Stimulated activated naive B cell treated with anti-CD40 and anti-IgM and Interleukin-4, amounts not matched to agents 10 μg/mL and 1 μg/mL and 100 μg/mL, for 72 hours (primary cell): Measurements from ENCODE around the gene WFDC2.
"Not testable (repeated sequence)": the region's sequence is repeated elsewhere in the genome, so short reads cannot be mapped to it uniquely, and the experiment has no call there.

ENCODE experiments used
- ATAC-seq, 2 donors: fragments of 150-1000 bp; cut with Tn5 transposase; replicated peaks; 2 replicates each; pipeline ENCODE4 v1.10.0; 2021; ENCODE audit warnings: moderate library complexity in 1 of 2
- DNase-seq: peaks from one replicate; pipeline ENCODE4 v3.0.0; 2021
- H3K27ac Mint-ChIP-seq: one replicate; pipeline ENCODE4 v1.8.0; 2022; ENCODE audit warnings: mild to moderate bottlenecking, mixed read lengths
- H3K27me3 Mint-ChIP-seq, 2 donors: one replicate each; pipeline ENCODE4 v1.8.0; 2022; ENCODE audit warnings: mixed read lengths in 2 of 2
- H3K36me3 Mint-ChIP-seq, 2 donors: one replicate each; pipeline ENCODE4 v1.8.0; 2022; ENCODE audit warnings: mixed read lengths in 2 of 2, mild to moderate bottlenecking in 1 of 2
- H3K4me1 Mint-ChIP-seq, 2 donors: one replicate each; pipeline ENCODE4 v1.8.0; 2022; ENCODE audit warnings: mixed read lengths in 2 of 2, mild to moderate bottlenecking in 1 of 2
- H3K4me3 Mint-ChIP-seq, 2 donors: one replicate each; pipeline ENCODE4 v1.8.0; 2022; ENCODE audit warnings: mild to moderate bottlenecking in 2 of 2, mixed read lengths in 2 of 2, moderate library complexity in 1 of 2
- H3K9me3 Mint-ChIP-seq, 2 donors: one replicate each; pipeline ENCODE4 v1.8.0; 2022; ENCODE audit warnings: mixed read lengths in 2 of 2, mild to moderate bottlenecking in 1 of 2

The WFDC2 gene

GRCh38 chr20:45463709-45464108 is 5.8 kb upstream of the WFDC2 start:
- DNase-seq: no peak
- peaks cover 0 to 2% of the 10 kb centered on the region in 2 donors for H3K36me3 Mint-ChIP-seq
- peaks cover 10 to 12% of the 10 kb centered on the region in 2 donors for H3K27me3 Mint-ChIP-seq
- no peak overlapping the region for H3K4me3 Mint-ChIP-seq
- ATAC-seq: no peak
- H3K4me1 Mint-ChIP-seq: peaks cover 0 to 10% of the 10 kb centered on the region in 2 donors
- no peaks in the 10 kb centered on the region for H3K9me3 Mint-ChIP-seq
- no peak overlapping the region for H3K27ac Mint-ChIP-seq

- ATAC-seq: no peak
- H3K4me3 Mint-ChIP-seq: no peak overlapping the region
- H3K9me3 Mint-ChIP-seq: no peaks in the 10 kb centered on the region
- H3K4me1 Mint-ChIP-seq: peaks cover 4 to 14% of the 10 kb centered on the region in 2 donors
- H3K27ac Mint-ChIP-seq: no peak overlapping the region
- DNase-seq: no peak
- no peaks in the 10 kb centered on the region for H3K36me3 Mint-ChIP-seq
- H3K27me3 Mint-ChIP-seq: peaks cover 15 to 26% of the 10 kb centered on the region in 2 donors
Observed at GRCh38 chr20:45465491-45466266, 3.9 kb upstream of the WFDC2 start.

GRCh38 chr20:45467172-45467571 is 2.4 kb upstream of the WFDC2 start:
- no peak for DNase-seq
- peaks cover 0 to 2% of the 10 kb centered on the region in 2 donors for H3K36me3 Mint-ChIP-seq
- H3K4me1 Mint-ChIP-seq: peaks cover 4 to 9% of the 10 kb centered on the region in 2 donors
- peaks cover 26% of the 10 kb centered on the region in 2 donors for H3K27me3 Mint-ChIP-seq
- H3K27ac Mint-ChIP-seq: no peak overlapping the region
- ATAC-seq: no peak
- peaks cover 0 to 1% of the 10 kb centered on the region in 2 donors for H3K9me3 Mint-ChIP-seq
- H3K4me3 Mint-ChIP-seq: no peak overlapping the region

- DNase-seq: no peak
- ATAC-seq: no peak
- H3K9me3 Mint-ChIP-seq: peaks cover 0 to 1% of the 10 kb centered on the region in 2 donors
- peaks cover 4 to 9% of the 10 kb centered on the region in 2 donors for H3K4me1 Mint-ChIP-seq
- H3K27ac Mint-ChIP-seq: no peak overlapping the region
- H3K4me3 Mint-ChIP-seq: no peak overlapping the region
- peaks cover 26 to 29% of the 10 kb centered on the region in 2 donors for H3K27me3 Mint-ChIP-seq
- peaks cover 0 to 2% of the 10 kb centered on the region in 2 donors for H3K36me3 Mint-ChIP-seq
Observed at GRCh38 chr20:45467861-45468260, 1.7 kb upstream of the WFDC2 start.

GRCh38 chr20:45470262-45470931 is 844 bp downstream of the WFDC2 start:
- H3K4me3 Mint-ChIP-seq: peak overlapping the region; percentile 63 to 77
- H3K9me3 Mint-ChIP-seq: peaks cover 0 to 1% of the 10 kb centered on the region in 2 donors
- peak; percentile 32 for DNase-seq
- H3K4me1 Mint-ChIP-seq: peaks cover 4 to 9% of the 10 kb centered on the region in 2 donors
- ATAC-seq: peak; percentile 81 to 82
- H3K27ac Mint-ChIP-seq: no peak overlapping the region
- H3K36me3 Mint-ChIP-seq: peaks cover 0 to 2% of the 10 kb centered on the region in 2 donors
- peaks cover 26 to 41% of the 10 kb centered on the region in 2 donors for H3K27me3 Mint-ChIP-seq

- Mint-ChIP-seq H3K27ac (no peak overlapping the region), H3K27me3 (peaks cover 26 to 41% of the 10 kb centered on the region in 2 donors), H3K9me3 (peaks cover 0 to 1% of the 10 kb centered on the region in 2 donors), H3K4me1 (peaks cover 4 to 9% of the 10 kb centered on the region in 2 donors), H3K4me3 (peak overlapping the region; percentile 44 to 77), H3K36me3 (peaks cover 0 to 2% of the 10 kb centered on the region in 2 donors)
- ATAC-seq (peak; percentile 28 to 48), DNase-seq (no peak)
Observed at GRCh38 chr20:45470937-45471336, 1.4 kb downstream of the WFDC2 start.

GRCh38 chr20:45472286-45472685 is 2.7 kb downstream of the WFDC2 start:
- peaks cover 26 to 41% of the 10 kb centered on the region in 2 donors for H3K27me3 Mint-ChIP-seq
- not testable (repeated sequence) for ATAC-seq, H3K4me1 Mint-ChIP-seq, H3K9me3 Mint-ChIP-seq, H3K36me3 Mint-ChIP-seq, H3K27ac Mint-ChIP-seq, DNase-seq, H3K4me3 Mint-ChIP-seq

- H3K4me3 Mint-ChIP-seq, DNase-seq, H3K4me1 Mint-ChIP-seq, H3K36me3 Mint-ChIP-seq, H3K27ac Mint-ChIP-seq, ATAC-seq, H3K9me3 Mint-ChIP-seq: not testable (repeated sequence)
- H3K27me3 Mint-ChIP-seq: peaks cover 38% of the 10 kb centered on the region in 2 donors
Observed at GRCh38 chr20:45477530-45478148, 8.1 kb downstream of the WFDC2 start.

- ATAC-seq (no peak), DNase-seq (no peak)
- Mint-ChIP-seq H3K4me3 (no peak overlapping the region), H3K27me3 (peaks cover 31 to 50% of the 10 kb centered on the region in 2 donors), H3K36me3 (no peaks in the 10 kb centered on the region), H3K9me3 (no peaks in the 10 kb centered on the region), H3K27ac (no peak overlapping the region), H3K4me1 (peaks cover 0 to 2% of the 10 kb centered on the region in 2 donors)
Observed at GRCh38 chr20:45479822-45480221, 10.3 kb downstream of the WFDC2 start.

- ATAC-seq (no peak), DNase-seq (no peak)
- Mint-ChIP-seq H3K4me3 (no peak overlapping the region), H3K36me3 (no peaks in the 10 kb centered on the region), H3K9me3 (no peaks in the 10 kb centered on the region), H3K4me1 (peaks cover 0 to 2% of the 10 kb centered on the region in 2 donors), H3K27ac (no peak overlapping the region), H3K27me3 (peaks cover 29 to 65% of the 10 kb centered on the region in 2 donors)
Observed at GRCh38 chr20:45484676-45485075, 15.1 kb downstream of the WFDC2 start.

GRCh38 chr20:45485388-45485787 is 15.8 kb downstream of the WFDC2 start:
- H3K4me1 Mint-ChIP-seq: peaks cover 0 to 2% of the 10 kb centered on the region in 2 donors
- no peak overlapping the region for H3K27ac Mint-ChIP-seq
- ATAC-seq: no peak
- DNase-seq: no peak
- no peaks in the 10 kb centered on the region for H3K36me3 Mint-ChIP-seq
- no peaks in the 10 kb centered on the region for H3K9me3 Mint-ChIP-seq
- H3K4me3 Mint-ChIP-seq: no peak overlapping the region
- peaks cover 28 to 65% of the 10 kb centered on the region in 2 donors for H3K27me3 Mint-ChIP-seq

- H3K9me3 Mint-ChIP-seq: no peaks in the 10 kb centered on the region
- DNase-seq: no peak
- no peak overlapping the region for H3K27ac Mint-ChIP-seq
- H3K27me3 Mint-ChIP-seq: peaks cover 27 to 60% of the 10 kb centered on the region in 2 donors
- H3K4me3 Mint-ChIP-seq: no peak overlapping the region
- H3K36me3 Mint-ChIP-seq: no peaks in the 10 kb centered on the region
- H3K4me1 Mint-ChIP-seq: no peaks in the 10 kb centered on the region
- peak in 1 of 2 donors; percentile 46 for ATAC-seq
Observed at GRCh38 chr20:45487231-45487635, 17.7 kb downstream of the WFDC2 start.

- H3K9me3 Mint-ChIP-seq: no peaks in the 10 kb centered on the region
- H3K36me3 Mint-ChIP-seq: no peaks in the 10 kb centered on the region
- peaks cover 31 to 60% of the 10 kb centered on the region in 2 donors for H3K27me3 Mint-ChIP-seq
- no peak for DNase-seq
- H3K4me1 Mint-ChIP-seq: no peaks in the 10 kb centered on the region
- ATAC-seq: no peak
- H3K27ac Mint-ChIP-seq: no peak overlapping the region
- no peak overlapping the region for H3K4me3 Mint-ChIP-seq
Observed at GRCh38 chr20:45489083-45489531, 19.6 kb downstream of the WFDC2 start.

- no peak overlapping the region for H3K4me3 Mint-ChIP-seq
- no peaks in the 10 kb centered on the region for H3K36me3 Mint-ChIP-seq
- H3K27ac Mint-ChIP-seq: no peak overlapping the region
- no peaks in the 10 kb centered on the region for H3K4me1 Mint-ChIP-seq
- H3K27me3 Mint-ChIP-seq: peaks cover 29 to 49% of the 10 kb centered on the region in 2 donors
- no peaks in the 10 kb centered on the region for H3K9me3 Mint-ChIP-seq
- ATAC-seq (no peak), DNase-seq (no peak)
Observed at GRCh38 chr20:45495501-45495941, 26.0 kb downstream of the WFDC2 start.
